GM21529 (cell line): ENCODE data around the gene EZH1.

ENCODE experiments used
- ATAC-seq: cut with Tn5 transposase; IDR thresholded peaks from one replicate; pipeline ENCODE4 v1.9.1; 2021; ENCODE audit not compliant: unreplicated experiment

EZH1 gene

GRCh38 chr17:42744806-42745617 lies at the start of gene EZH1:
Gene EZH1 (minus strand): TSS chr17:42745040. CDS start chr17:42728941, 16,099 bp downstream.
- ATAC-seq: peak; percentile 74

DNA sequence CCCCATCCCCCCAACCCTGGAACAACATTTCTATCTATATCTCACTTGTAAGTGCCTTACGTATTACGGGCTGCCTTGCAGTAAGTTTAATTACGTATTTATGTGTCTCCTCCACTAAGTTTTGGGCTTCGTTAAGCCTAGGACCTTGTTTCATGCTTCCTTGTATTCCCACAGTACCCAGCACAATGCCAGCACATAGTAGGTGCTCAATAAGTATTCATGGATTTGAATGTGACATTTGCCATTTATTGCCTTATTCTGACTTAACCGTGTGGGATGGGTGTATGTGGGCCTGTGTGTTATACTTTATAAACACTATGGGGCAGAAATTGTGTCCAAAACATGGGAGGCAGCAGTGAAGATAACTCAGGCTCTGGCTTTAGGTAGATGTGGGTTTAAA lies 47.7 kb upstream of the EZH1 start:
- ATAC-seq: no peak

DNA sequence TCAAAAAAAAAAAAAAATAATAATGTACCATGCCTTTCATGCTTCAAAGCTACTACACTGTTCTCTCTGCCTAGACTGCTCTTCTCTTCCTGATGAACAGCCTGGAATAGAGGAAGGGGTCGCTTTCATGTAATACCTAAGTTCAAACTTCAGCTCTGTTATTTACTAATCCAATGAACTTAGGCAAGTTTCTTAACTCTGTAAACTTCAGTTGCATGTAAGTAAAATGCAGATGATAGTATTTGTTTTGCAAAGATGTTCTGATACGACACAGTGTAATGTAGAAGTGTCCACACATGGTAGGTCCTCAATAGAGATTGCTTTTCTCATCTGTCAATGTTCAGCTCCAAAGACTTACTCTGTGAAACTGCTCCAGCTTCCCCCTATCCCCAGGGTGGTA lies 47.1 kb upstream of the EZH1 start:
- ATAC-seq: no peak

- no peak for ATAC-seq
Observed at GRCh38 chr17:42787266-42787665, 42.4 kb upstream of the EZH1 start.

- no peak for ATAC-seq
Observed at GRCh38 chr17:42784811-42785592, 40.2 kb upstream of the EZH1 start.

- no peak for ATAC-seq
Observed at GRCh38 chr17:42784409-42784808, 39.6 kb upstream of the EZH1 start.

- no peak for ATAC-seq
Observed at GRCh38 chr17:42783791-42784138, 38.9 kb upstream of the EZH1 start.

DNA sequence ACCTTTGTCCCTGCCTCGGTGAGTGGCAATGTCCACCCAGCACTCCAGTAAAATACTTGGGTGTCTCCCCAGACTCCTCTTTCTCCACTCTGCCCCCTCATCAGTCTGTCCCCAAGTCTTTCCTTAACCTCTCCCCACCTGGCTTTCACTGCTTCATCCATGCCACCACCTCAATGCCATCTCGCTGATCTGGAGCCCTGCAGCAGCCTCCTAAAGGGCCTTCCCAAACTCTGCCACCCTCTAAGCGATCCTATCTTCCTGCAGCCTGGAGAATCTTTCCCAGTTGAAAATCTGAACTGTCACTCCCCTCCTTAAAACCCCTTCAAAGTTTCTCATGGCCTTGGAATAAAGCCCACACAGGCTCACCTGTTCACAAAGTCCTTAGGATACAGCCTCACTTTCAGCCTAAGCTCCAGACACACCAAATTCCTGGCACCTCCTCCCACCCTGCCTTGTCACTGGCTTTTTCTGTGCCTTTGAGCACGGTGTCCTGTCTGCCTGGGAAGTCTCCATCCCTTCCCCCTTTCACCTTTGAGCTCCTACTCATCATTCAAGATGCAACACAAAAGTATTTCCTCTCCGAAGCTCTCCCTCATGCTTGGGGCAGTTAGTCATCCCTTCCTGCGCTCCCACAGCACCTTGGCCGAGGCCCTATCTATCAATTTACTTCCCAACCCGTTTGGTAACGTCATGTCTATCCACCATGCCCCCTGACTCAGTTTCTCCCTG lies 38.4 kb upstream of the EZH1 start:
- ATAC-seq: no peak

DNA sequence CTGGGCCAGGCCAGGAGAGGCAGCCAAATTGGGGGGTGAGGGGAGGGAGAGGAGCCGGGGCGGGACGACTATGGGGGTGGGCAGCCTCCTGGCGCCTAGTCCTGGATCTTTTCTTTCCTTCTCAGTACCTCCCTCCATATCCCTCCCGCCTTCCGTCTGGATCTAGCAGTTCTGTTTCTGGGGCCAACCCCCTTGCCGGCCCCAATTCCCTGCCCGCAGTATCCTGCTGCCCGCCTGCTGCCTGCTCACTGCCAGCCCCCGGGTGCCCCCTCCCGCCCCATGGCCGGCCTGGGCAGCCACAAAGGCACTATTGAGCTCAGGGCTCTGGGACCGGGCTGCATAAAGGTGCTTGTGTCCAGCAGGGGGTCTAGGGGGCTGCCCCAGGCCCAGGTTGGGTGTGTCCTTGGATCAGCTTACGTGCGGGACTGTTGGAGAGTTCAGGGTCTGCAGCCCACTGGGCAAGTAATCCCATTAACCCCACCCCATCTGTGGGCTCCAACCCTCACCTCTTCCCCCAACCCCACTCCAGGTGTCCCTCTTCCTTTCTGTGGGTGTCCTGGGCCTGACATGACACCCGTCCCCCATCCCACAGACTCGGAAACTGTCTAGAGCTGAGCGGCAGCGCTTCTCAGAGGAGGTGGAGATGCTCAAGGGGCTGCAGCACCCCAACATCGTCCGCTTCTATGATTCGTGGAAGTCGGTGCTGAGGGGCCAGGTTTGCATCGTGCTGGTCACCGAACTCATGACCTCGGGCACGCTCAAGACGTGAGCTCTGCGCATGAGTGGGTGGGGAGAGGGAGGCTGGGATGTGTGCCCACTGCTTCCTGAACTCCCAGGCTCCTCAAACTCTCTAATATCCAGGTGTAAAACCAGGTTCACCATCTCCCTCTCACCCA lies 37.6 kb upstream of the EZH1 start:
- no peak for ATAC-seq

DNA sequence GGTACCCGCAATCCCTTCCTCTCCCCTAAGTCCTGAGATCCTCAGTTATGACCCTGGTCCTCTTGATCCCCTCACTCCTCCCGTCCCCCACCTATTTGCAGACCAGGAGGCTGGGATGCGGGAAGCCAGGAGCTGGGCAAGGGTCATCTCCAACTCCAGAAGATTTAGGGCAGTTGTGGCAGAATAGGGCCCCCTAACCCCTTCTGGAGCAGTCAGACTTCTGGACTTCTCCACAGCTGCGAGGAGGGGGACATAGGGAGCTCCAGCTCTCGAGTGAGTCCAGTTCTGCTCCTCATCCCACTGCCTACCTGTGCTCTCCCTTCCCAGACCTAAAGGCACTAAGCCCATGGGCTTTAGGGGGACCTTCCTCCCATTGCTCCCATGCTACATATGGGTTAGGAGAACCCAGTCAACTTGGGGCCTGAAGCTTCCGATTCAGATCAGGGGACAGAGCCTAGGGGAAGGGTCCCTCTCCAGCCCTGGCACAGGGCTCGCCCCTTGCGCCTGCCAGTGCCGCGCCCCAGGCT lies 36.9 kb upstream of the EZH1 start:
- no peak for ATAC-seq

DNA sequence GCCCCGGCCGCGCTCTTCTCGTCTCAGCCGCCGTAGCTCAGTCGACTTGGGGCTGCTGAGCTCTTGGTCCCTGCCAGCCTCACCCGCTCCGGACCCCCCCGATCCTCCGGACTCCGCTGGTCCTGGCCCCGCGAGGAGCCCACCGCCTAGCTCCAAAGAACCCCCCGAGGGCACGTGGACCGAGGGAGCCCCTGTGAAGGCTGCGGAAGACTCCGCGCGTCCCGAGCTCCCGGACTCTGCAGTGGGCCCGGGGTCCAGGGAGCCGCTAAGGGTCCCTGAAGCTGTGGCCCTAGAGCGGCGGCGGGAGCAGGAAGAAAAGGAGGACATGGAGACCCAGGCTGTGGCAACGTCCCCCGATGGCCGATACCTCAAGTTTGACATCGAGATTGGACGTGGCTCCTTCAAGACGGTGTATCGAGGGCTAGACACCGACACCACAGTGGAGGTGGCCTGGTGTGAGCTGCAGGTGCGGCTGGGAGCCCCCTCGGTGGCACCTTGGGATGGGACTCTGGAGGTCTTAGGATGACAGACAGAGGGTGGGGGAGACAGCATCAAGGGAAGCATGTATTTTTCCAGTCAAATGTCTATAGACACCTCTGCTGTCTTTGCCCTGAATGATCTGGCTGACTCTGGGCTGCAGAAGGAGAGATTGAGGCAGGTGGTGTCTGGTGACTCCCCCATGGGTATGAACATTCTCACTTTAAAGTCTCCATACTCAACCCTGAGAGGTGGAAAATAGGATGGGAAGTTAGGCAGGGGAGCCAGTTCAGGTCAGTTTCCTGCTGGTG lies 36.2 kb upstream of the EZH1 start:
- ATAC-seq: no peak

DNA sequence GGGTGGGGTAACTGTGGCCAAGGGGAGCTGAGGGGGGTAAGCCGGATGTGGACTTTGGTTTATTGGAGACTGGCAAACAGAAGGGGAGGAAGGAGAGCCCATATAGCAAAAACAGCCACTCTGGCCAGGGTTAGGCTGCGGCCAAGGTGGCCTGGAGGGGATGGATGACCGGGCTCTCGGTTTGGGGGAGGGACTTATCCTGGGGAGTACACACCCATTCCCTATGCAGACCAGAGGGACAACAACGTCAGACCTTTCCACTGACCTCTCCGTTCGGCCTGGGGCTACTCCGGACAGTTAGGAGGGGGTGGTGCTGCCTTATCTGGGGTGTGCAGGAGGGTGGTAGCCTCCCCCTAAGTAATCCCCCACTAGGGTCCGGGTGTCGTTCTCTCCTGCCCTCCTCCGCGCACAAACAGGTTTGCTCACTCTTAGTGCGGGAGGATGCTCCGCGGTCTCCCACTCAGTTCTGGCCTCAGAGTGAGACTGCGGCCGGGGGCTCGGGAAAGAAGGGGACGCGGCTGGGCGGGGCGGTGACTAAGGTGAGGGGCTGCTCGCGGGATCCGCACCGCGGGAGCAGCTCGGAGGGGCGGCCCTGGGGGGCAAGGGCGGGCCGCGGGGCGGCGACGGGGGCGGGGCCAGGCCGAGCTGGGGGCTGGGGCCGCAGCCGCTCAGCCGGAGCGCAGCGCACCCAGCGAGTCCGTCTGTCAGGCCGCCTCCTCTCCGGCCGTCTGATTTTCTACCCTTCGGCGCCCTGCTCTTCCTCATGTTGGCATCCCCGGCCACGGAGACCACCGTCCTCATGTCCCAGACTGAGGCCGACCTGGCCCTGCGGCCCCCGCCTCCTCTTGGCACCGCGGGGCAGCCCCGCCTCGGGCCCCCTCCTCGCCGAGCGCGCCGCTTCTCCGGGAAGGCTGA lies 35.4 kb upstream of the EZH1 start, which contains the start of gene WNK4:
Gene WNK4 (plus strand): TSS at position 675 of the 915 bp plus-strand sequence. CDS start 89 bp downstream, at position 764.
- ATAC-seq: no peak

DNA sequence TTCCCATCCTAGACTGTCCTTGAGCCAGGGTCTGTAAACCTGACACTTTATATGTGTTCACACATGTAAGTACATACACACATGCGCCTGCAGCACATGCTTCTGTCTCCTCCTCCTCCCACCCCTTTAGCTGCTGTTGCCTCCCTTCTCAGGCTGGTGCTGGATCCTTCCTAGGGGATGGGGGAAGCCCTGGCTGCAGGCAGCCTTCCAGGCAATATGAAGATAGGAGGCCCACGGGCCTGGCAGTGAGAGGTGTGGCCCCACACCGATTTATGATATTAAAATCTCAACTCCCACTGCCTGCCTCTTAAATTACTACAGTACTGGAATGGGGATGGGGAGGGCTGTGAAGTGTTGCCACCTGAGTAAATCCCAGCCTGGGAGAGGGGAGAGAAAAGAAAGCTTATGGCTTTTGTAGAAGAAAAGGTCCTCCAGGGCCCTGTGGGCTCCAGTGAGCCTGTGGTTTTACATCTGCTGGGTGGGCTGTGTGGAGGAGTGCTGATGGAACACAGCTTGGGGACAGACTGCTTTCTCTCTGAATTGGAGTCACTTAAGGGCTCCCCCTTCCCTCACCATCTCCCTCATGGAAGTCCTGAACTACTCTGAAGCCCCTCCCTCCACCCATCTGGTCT lies 34.6 kb upstream of the EZH1 start:
- no peak for ATAC-seq

DNA sequence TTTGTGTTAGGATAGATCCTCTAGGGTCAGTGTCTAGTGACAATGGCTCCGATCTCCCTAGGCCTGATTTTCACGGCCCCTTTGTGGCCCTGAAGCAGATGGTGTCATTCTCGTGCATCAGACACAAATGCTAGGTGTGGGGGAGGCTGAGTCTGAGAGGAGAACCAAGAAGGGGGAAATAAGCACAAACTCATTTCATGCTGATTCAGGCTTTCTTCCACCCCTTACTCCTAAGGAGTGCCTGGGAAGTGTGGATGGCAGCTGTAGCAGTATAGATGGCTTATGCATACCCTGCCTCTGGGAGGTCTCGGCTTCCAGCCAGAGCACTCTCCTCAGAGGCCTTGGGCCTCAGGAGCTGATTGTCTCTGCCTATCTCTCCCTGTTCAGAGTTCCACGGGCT lies 33.7 kb upstream of the EZH1 start:
- ATAC-seq: no peak

DNA sequence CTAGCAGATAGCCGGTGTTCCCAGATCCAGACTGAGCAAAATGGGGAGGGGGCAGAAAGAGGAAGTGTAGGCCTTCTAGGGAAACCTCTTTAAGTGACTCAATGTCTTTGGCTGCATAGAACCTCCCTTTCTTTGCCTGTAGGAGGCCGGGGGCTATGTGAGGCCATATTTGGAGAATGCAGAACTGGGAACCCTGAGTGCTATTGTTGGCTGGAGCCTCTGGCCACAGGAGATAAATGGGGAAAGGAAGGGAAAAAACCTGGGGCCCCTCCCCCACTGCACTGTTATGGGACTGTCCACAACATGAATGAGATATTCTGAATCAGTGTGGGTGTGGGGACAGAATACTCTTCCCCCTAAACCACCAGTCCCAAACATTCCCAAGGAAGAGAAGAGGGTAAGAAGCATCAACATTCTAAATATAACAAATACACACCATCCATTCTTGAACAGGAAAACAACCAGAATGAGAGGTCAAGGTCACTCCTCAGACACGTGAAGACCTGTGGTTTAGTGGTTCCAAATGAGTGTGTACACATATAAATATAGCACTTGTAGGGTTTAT lies 30.8 kb upstream of the EZH1 start:
- no peak for ATAC-seq

DNA sequence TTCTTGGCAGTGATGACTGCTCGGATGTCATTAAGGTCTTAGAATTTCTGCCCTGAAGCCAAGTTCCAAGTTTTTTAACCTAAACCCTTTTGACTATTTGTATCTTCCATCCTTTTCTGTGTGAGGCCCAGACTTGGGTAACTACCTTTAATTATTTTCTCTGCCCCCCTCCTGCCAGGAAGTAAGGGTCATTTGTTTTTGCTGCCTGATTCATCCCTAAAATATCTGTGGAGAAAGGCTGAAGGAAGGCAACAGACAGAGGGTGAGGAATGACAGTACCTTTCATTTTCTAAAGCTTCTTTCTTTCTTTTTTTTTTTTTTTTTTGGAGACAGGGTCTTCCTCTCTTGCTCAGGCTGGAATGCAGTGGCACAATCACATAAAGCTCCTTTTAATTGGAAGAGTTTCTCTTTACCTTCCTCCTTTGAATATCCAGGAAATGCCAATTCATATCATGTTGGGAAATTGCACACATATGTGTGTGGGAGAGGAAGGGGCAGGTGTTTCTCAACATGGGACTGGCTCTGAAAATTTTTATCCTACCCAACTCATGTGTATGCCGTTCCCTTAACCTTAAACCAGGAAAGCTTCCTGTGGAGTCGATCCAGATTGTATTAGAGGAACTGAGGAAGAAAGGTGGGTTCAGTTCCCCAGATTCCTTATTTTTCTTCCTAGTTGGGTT lies 29.4 kb upstream of the EZH1 start:
- ATAC-seq: no peak
